Right renal cortex interstitium (tissue), 3 donors: Measurements from ENCODE around the gene THAP12. TPM values are rescaled to one million over a fixed set of nuclear protein-coding genes. Genes with fewer than 3 reads are reported as not detected.

Experiments used
- DNase-seq, 3 donors: peaks; one replicate each; pipeline ENCODE4 v3.0.0-alpha.2; 2013; ENCODE audit warnings: low read depth in 3 of 3, low spot score in 2 of 3
- polyA plus RNA-seq, 3 donors: library from polyadenylated mRNA; unstranded; fragments of 120-200 nt; gene quantifications; one replicate each; pipeline ENCODE4 v1.2.1, GENCODE V29; 2013; ENCODE audit not compliant: insufficient read length in 3 of 3

Gene THAP12
- polyA plus RNA-seq, 3 donors = 83.6 to 95.0 (median 94.7) TPM

- DNase-seq = no peak
Observed at GRCh38 chr11:76380159-76380976, 564 bp downstream of the THAP12 start.

GRCh38 chr11:76379807-76380158 lies 1.1 kb downstream of the THAP12 start:
- no peak for DNase-seq

DNA sequence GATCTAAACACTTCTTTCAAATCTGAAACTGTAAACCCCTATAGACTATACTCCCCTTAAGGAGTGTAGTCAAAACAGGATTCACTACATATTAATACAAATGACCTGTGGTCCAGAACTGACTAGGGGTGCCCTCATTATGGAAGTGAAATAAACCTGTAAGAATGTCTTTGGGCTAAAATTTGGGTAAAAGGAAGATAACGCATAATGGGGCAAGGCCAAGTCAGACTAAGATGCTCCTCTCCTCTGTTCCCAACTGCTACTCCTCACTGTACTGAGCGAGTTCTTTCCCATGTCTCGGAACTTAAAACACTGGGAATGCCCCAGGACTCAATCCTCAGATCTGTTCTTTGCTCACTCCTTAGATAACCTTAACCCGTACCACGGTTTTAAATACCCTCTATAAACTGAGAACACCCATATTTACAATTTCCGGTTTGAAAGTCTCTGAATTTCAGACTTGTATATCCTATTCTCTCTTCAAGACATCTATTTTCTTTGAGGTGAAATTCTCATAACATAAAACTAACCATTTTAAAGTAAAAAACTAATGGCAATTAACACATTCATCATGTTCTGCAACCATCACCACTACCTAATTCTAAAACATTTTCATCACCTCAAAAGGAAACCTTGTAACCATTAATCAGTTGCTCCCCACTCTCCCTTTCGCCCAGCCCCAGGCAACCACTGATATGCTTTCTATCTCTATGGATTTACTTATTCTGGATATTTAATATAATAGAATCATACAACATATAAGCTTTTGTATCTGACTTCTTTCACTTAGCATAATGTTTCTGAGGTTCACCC lies 4.0 kb downstream of the THAP12 start:
- no peak for DNase-seq

DNA sequence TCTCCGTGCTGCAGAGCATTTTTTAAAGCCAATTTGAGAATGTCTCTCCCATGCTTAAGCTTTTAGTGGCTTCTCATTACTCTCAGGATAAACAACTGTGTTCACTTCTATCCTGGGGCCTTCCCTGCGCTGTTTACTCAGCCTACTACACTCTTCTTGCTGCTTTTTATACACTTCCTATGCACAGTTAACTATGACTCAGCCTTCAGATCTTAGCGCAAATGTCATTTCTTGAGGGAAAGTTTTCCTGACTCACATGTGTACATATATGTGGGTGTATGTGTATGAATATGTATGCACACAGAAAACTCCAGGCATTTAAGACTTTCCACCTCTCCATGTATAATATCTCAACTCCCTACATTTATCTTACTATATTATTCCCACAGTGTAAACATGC lies 9.8 kb downstream of the THAP12 start:
- no peak for DNase-seq

GRCh38 chr11:76369406-76369805 lies 11.5 kb downstream of the THAP12 start:
- DNase-seq = no peak

DNA sequence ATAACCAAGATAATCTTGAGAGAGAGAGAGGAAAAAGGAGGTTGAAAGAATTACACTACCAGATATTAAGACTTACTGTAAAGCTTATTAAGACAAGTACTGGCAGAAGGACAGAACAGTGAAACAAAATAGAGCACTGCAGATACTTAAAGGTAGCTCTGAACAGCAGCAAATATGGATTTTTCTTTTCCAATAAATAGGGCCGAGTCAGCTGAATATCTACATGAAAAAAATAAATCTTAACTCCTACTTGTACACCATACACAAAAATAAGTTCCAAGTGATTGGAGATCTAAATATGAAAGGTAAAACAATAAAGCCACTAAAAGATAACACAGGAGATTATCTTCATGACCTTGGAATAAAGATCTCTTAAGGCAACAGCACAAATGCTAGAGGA lies 12.4 kb downstream of the THAP12 start:
- no peak for DNase-seq

DNA sequence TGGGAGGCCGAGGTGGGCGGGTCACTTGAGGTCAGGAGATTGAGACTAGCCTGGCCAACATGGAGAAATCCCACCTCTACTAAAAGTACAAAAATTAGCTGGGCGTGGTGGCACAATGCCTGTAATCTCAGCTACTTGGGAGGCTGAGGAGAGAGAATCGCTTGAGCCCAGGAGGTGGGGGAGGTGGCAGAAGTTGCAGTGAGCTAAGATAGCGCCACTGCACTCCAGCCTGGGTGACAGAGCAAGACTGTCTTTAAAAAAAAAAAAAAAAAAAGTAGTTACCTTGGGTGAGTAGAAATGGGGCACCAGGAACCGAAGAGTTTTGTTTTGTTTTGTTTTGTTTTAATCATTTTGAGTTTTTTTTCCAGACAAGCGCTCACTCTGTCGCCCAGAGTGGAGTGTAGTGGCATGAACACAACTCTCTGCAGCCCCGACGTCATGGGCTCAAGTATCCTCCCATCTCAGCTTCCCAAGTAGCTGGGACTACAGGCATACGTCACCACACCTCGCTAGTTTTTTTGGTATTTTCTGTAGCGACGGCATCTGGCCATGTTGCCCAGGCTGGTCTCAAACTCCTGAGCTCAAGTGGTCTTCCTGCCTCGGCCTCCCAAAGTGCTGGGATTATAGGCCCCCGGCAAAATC lies 15.8 kb downstream of the THAP12 start:
- no peak for DNase-seq

DNA sequence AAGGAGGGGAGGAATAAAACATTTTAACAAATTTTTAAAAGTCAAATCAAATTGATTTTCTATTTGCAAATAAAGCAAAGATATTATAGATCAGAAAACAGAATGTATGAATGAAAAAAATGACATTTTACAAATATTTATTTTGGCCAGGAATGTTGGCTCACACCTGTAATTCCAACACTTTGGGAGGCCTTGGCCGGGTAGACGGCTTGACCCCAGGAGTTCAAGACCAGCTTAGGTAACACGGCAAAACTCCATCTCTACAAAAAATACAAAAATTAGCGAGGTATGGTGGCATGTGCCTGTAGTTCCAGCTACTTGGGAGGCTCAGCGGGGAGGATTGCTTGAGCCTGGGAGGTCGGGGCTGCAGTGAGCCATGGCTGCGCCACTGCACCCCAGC lies 18.2 kb downstream of the THAP12 start:
- DNase-seq = no peak

DNA sequence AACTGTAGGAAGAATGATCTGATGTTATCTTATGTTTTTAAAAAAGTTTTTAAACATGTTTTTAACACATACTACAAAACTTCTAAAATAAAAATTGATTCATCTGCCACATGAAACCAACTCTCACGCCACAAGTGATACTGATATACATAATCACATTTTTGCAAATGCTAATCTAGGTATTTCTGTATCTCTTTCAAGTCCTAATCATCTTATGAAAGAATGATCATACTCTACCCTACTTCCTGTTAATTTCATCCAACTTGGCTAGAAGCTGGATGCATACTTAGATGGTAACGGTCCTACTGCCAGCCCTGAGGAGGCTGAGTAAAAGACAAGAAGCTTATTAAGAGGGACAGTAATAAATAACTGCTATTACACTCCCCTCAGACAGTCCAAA lies 19.2 kb downstream of the THAP12 start:
- DNase-seq = no peak

GRCh38 chr11:76361374-76361773 lies 19.6 kb downstream of the THAP12 start:
- DNase-seq = no peak

GRCh38 chr11:76355172-76355571 lies 25.8 kb downstream of the THAP12 start:
- DNase-seq = no peak

- DNase-seq = no peak
Observed at GRCh38 chr11:76348348-76348747, 32.6 kb downstream of the THAP12 start.

DNA sequence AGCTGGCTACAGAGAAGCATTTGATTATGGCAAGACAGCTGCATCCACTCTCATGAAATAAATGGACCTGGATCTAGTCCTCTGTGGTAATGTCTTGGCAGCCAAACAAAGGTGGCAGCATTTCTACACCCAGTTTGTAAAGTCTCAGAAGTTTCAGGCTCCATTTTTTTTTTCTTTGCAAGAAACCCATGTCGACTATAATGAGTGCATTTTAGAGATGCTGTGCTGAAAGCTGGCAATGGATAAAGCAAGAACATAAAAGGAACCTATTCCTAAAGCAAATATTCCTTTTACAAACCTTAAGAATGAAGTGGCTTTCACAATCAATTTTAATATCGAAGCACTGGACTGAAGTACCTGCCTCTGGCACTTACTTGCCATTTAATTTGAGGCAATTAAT lies 33.5 kb downstream of the THAP12 start:
- DNase-seq = no peak

GRCh38 chr11:76339221-76339620 lies 41.7 kb downstream of the THAP12 start:
- no peak for DNase-seq

GRCh38 chr11:76337923-76338322 lies 43.0 kb downstream of the THAP12 start:
- no peak for DNase-seq

GRCh38 chr11:76337469-76337868 lies 43.5 kb downstream of the THAP12 start:
- no peak for DNase-seq

GRCh38 chr11:76336597-76336996 lies 44.3 kb downstream of the THAP12 start:
- no peak for DNase-seq

- no peak for DNase-seq
Observed at GRCh38 chr11:76335842-76336241, 45.1 kb downstream of the THAP12 start.

DNA sequence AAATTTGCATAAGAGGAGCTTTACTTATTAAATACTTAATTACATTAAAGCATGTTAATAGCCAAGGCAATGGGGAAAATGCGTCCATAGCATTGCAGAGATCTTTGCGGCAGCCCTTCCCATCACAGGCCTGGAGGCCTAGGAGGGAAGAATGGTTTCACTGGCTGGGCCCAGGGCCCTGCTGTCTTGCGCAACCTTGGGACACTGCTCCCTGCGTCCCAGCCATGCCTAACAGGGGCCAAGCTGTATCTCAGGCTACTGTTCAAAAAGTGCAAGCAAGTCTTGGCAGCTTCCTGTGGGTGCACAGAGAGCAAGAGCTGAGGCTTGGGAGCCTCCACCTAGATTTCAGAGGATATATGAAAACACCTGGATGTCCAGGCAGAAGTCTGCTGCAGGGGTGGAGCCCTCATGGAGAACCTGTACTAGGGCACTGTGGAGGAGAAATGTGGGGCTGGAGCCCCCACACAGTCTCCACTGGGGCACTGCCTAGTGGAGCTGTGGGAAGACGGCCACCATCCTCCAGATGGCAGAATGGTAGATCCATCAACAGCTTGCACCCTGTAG lies 46.0 kb downstream of the THAP12 start:
- no peak for DNase-seq

GRCh38 chr11:76330651-76331050 lies 50.3 kb downstream of the THAP12 start:
- no peak for DNase-seq

DNA sequence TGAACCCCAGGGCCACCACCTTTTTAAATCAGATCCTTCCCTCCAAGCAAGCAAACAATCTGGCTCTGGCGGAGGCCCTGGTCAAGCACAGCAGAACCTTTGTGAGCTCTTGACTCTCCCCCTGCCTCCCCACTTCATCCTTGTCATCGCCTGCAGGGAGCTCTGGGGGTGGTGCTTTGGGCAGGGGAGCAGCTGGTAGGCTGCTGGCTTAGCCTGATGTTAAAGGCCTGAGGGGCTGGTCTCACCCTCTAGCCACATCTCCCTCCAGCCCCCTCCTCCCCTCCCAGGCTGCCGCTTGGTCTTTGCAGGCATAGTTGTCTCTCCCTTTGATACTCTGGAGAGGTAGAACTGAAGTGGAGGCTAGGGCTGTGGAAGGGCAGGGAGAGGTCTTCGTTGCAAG lies 50.9 kb downstream of the THAP12 start:
- no peak for DNase-seq
